IPS-NIHi11 (cell line): ENCODE data around the gene ABHD8.

ENCODE experiments used
- DNase-seq: peaks from one replicate; pipeline ENCODE4 v3.0.0; 2012; ENCODE audit warnings: mixed read lengths, low spot score

Gene ABHD8

GRCh38 chr19:17266026-17266425 lies 37.2 kb downstream of the ABHD8 start:
- DNase-seq = no peak

- DNase-seq = peak; percentile 77
Measured at GRCh38 chr19:17264641-17264979, 38.6 kb downstream of the ABHD8 start, which contains the start of gene USHBP1. TSS of gene USHBP1 (minus strand) at chr19:17264745. CDS start at chr19:17264299, 446 bp downstream.

DNA sequence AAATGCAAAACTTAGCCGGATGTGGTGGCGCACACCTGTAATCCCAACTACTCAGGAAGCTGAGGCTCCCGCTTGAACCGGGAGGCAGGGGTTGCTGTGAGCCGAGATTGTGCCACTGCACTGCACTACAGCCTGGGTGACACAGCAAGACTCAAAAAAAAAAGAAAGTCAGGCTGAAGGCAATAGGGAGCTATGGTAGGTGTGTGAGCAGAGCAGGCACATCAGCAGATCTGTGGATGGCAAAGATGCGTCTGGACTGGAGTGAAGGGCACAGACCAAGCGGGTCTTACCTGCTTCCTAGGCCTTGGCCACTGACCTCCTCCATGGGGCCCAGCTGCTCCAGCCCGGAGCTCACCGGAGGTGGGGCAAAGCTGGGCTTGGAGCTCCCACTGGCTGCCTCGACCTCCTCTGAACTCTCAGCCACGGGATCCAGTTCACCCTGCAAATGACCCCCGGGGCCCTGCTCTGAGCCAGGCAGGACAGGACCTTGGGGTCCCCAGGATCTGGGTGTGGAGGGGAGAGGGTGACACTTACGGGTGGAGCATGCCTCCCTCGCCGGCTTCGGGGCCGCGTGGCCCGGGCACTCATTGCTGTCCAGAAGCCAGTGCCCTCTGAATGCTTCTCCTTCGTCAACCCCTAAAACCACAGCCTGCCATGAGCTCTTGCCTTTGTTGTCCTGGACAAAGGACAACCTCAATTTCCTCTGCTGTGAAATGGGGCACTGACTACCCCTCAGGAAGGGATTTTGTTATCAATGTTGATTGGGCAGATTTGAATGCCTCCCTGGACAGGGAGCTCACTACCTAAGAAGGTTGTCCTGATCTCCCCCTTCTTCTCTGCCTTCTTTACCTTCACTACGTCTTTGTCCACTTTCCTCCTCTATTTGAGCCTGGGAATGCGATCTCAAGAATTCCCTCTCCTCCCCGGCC lies 39.2 kb downstream of the ABHD8 start:
- no peak for DNase-seq

- DNase-seq = no peak
Measured at GRCh38 chr19:17262557-17262956, 40.7 kb downstream of the ABHD8 start.

DNA sequence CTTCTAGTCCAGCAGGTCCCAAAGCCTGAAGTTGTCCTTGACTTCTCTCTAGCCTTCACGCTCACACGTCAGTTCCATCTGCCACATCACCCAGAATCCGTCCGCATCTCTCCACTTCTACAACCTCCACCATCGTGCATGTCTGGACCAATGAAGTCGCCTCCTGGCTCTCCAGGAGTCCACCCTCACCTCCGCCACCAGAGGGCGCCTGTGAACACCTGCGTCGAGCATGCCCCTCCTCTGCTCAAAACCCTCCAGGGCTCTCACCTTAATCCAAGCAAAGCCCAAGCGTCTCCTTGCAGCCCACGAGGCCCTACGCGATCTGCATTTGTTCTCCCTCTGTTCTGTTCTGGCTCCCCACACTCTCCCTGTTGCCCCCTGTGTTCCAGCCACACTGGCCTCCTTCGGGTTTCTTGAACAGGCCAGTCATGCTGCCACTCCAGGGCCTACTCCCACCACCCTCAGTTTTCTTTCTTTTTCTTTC lies 42.3 kb downstream of the ABHD8 start:
- DNase-seq = peak; percentile 93

GRCh38 chr19:17259934-17260333 lies 43.3 kb downstream of the ABHD8 start:
- DNase-seq = no peak

DNA sequence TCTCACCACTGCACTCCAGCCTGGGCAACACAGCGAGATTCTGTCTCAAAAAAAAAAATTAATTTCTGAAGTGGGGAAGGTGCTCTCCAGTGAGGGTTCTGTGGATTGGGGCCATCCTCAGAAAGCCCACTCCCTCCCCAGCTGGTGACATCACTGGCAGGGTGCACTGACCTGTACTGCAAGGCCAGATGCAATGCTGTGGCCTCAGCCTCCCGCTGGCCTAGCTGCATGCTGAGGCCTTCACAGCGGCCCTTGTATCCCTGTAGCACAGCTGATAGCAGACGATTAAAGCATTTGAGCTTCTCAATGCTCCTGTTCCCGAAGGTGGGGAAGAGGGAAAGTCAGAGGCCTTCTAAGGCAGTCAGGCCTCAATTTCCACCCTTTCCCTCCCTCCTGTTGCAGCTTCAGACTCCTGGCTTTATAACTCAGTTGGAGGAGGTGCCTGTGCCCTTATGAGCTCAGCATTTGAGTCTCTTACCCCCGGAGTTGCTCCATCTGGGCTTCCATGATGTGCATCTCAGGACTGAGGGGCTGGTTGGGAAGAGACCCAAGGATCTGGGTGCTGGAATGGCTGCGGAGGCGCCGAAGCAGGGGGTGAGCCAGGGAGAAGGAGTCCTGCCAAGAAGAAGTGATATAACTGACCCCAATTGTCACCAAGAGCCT lies 44.0 kb downstream of the ABHD8 start:
- no peak for DNase-seq

- DNase-seq = no peak
Measured at GRCh38 chr19:17256130-17256529, 47.1 kb downstream of the ABHD8 start.

GRCh38 chr19:17255150-17255621 lies 48.0 kb downstream of the ABHD8 start:
- DNase-seq = no peak

DNA sequence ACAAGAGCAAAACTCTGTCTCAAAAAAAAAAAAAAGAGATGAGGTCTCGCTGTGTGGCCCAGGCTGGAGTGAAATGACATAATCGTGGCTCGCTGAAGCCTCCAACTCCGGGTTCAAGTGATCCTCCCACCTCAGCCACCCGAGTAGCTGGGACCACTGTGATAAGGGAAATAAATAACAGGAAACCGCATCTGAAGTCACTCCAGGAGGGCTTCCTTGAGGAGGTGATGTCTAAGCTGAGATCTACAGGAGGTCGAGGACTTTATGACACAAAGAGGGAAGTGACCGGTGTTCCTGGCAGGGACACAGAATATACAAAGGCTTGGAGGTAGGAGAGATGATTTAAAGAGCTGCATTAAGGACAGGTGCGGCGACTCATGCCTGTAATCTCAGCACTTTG lies 48.6 kb downstream of the ABHD8 start:
- DNase-seq = no peak

GRCh38 chr19:17249887-17250548 lies 53.2 kb downstream of the ABHD8 start:
- DNase-seq = no peak

DNA sequence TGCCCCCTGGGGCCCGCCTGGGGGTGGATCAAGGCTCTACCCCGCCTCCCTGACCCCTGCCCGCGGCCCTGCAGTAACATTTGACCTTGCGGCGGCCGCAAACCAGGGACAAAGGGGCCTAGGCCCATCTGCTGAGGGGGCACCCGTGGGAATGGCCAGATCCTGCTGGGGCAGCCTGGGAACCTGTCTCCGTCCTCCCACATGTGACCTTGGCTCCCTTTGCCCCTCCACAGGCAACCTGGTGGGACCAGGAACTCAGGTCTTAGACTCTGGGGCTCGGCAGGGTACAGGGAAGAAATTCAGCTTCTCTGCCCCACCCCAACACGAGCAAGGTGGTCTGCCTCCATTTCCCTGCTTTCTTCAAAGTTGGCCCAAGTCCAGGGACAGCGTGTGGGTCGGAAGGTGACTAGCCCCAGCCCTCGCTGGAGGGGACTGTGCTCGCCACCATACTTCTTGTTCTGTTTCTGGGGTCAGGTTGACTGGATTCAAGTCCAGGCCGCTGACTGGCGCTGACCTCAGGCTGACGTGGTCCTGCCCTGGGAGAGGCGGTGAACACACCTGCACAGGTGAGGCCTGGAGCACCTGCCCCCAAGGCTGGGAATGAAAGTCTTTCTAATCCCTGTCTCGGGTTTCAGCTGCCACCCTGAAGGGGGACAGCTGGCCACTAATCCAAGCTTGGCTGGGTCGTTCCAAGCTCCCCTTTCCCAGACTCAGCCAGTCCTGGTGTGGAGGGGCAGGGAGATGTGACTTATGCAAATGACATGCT lies 55.0 kb downstream of the ABHD8 start:
- DNase-seq = peak; percentile 66

DNA sequence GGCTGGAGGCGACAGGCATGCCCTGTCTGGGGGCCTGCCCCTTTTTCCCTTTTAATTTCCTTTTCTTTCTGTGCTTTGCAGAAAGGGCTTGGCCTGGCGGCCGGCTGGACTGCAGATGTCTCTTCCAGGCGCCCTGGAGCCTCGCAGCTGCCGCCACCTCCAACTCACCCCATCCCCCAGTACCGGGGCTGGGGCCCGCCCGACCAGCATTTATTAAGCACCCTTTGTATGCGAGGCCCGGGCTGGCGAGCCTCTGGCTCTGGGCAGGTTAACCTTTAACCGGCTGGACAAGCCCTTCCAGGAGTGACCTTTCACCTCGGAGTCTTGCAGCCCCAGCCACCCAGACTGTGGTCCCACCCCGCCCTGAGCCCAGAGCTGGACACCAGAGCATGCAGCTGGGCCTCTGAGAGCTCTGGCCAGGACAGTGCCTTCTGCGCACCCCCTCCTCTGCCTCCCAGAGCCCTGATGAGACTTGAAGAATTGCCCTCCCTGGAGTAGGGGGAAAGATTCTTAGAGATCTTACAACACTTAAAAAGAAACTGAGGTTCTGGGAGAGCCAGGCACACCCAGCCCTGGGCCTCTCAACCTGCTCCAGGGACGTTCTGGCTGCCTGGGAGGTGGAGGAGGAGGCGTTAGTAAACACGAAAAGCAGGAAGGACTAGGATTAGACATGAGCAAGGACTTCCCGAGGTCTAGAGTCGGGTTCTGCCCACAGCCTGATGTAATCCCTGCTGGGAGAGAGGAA lies 56.4 kb downstream of the ABHD8 start:
- no peak for DNase-seq

DNA sequence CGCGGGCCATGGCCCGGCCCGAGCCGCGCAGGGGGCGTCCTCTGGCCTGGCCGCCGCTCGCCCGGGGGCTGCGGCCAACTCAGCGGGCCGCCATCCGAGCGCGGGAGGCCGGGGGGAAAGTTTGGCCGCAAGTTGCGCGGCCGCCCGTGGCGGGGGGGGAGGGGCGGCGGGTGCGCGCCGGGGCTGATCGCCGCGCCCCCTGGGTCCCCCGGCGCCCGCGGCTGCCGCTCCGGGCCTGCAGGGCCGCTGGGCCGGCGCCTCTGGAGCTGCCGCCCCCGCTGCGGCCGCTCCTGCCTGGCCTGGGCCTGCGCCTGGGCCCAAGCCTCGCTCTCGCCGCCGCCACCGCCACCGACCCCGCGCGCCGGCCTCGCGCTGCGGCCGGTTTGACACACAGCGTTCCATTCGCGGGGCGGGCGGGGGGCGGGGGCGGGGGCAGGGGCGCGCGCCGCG lies 57.7 kb downstream of the ABHD8 start, which contains the start of gene NR2F6:
Gene NR2F6 (minus strand): TSS at position 385 of the 450 bp plus-strand sequence. CDS start 699 bp downstream, outside the sequence.
- no peak for DNase-seq

GRCh38 chr19:17244618-17245534 lies 58.3 kb downstream of the ABHD8 start:
- DNase-seq = no peak

DNA sequence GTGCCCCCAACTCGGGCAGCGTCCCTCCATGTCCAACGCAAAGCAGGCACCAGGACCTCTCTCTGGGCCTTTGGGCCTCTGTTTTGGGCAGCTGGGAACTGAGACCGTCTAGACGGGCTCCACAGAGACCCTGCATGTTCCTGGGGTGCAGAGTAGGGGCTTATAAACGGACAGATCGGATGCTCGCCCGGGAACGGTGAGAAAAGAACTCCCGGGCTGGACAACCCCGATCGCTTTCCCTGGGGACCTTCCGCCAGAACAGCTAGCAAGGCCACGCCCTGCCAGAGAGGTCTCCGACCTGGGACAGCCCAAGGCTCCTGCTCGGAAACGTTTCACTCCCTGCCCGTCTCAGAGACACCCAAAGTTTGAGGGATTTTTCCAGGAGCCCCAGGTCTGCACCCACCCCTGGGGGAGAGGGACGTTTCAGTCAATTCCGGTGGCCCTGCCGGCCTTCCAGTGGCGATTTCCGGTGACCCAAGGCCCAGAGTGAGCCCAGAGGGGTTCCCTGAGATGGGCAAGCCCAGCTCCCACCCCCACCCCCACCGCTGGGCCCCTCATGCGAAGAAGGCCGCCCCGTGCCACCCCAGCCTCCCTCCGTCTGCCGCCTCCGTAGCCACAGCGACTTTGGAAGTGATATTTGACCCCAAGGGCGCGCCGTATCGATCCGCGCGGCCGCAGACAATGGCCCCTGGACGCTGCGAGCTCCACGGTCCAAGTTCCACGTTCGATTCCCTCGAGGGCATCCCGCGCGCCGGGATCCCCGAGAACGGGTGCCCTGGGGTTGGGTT lies 59.2 kb downstream of the ABHD8 start:
- DNase-seq = no peak

GRCh38 chr19:17243211-17243829 lies 59.9 kb downstream of the ABHD8 start:
- no peak for DNase-seq

DNA sequence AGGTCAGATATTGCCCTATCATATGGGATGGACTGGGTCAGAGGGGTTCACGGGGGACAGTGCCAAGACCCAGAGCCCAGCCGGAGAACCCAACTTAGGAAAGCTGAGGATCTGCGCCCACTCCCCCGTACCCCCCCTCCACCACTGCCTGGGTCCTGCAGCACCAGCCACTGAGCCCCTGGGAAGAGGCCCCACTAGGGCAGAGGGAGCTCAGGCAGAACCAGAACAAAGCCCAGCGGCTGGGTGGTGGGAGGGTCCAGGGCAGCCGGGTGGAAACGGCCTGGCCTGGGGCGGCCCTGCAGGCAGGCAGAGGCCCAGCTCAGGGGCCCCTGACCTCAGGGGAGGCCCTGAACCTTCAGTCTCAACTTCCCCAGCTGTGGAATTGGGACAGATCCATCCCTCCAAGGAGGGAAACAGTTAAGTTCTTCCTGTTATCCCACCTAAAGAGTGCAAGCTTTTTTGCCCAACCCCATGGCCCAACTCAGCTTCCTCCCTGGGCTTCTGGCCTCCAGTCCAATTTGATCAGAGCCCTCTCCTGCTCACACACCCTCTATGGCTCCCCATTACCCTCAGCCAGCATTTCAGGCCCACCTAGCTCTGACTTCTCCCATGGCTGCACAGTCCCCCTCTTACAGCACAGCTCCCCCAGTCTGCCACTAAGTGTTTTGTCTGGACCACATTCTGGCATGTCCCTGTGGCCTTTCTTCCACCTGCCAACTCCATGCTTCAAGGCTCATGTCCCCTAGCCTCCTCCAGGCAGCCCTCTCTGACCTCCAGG lies 60.6 kb downstream of the ABHD8 start:
- DNase-seq = no peak
